ENCODE data around the gene CALHM3.

Gene CALHM3

GRCh38 chr10:103449208-103450144, 29.6 kb downstream of the CALHM3 start:
- no peak for DNase-seq

GRCh38 chr10:103448746-103449145, 30.3 kb downstream of the CALHM3 start:
- no peak for DNase-seq

- DNase-seq, result no peak
These were observed 31.9 kb downstream of the CALHM3 start for GRCh38 chr10:103447187-103447586.

GRCh38 chr10:103445767-103446567, 33.1 kb downstream of the CALHM3 start:
- DNase-seq, result no peak

GRCh38 chr10:103445366-103445765, 33.7 kb downstream of the CALHM3 start:
- no peak for DNase-seq

GRCh38 chr10:103444478-103444877, 34.6 kb downstream of the CALHM3 start:
- no peak for DNase-seq

- no peak for DNase-seq
These were observed 35.4 kb downstream of the CALHM3 start for GRCh38 chr10:103443475-103444185.

- no peak for DNase-seq
These were observed 37.0 kb downstream of the CALHM3 start for GRCh38 chr10:103442031-103442461.

GRCh38 chr10:103441611-103442010, 37.4 kb downstream of the CALHM3 start:
- DNase-seq, result no peak

GRCh38 chr10:103441206-103441605, 37.8 kb downstream of the CALHM3 start:
- DNase-seq, result no peak

- no peak for DNase-seq
These were observed 38.6 kb downstream of the CALHM3 start for GRCh38 chr10:103440416-103440815.

- DNase-seq, result no peak
These were observed 39.3 kb downstream of the CALHM3 start for GRCh38 chr10:103439776-103440175.

- DNase-seq, result no peak
These were observed 45.2 kb downstream of the CALHM3 start for GRCh38 chr10:103433858-103434257.

GRCh38 chr10:103431902-103432301, 47.1 kb downstream of the CALHM3 start:
- no peak for DNase-seq

GRCh38 chr10:103429647-103430046, 49.4 kb downstream of the CALHM3 start:
- no peak for DNase-seq

GRCh38 chr10:103428989-103429643, 49.9 kb downstream of the CALHM3 start:
- no peak for DNase-seq

GRCh38 chr10:103427866-103428265, 51.2 kb downstream of the CALHM3 start:
- no peak for DNase-seq

- DNase-seq, result no peak
These were observed 55.3 kb downstream of the CALHM3 start for GRCh38 chr10:103423748-103424147.

Measured in activated CD8-positive, alpha-beta memory T cell treated with anti-CD3 and anti-CD28 coated beads for 24 hours (primary cell).